Omental fat pad (tissue), 4 donors: ENCODE data around the gene TLR10. TPM values are rescaled to one million over a fixed set of nuclear protein-coding genes. Genes with fewer than 3 reads are reported as not detected.
A peak's percentile ranks its signal among the peaks of the same experiment; 100 is the strongest.

Experiments
- ATAC-seq: fragments of 150-250 bp; one replicate; pipeline ENCODE4 v1.9.1; 2016; ENCODE audit warnings: mild to moderate bottlenecking, moderate library complexity; ENCODE audit not compliant: low FRiP score
- DNase-seq: peaks from one replicate; pipeline ENCODE4 v3.0.0-alpha.2; 2019; ENCODE audit warnings: low spot score
- CTCF ChIP-seq, 3 donors: fragments of 450-650 bp; IDR thresholded peaks; one replicate each; pipeline ENCODE4 v1.5.1; 2016 to 2017; ENCODE audit warnings: antibody characterized with exemption in 3 of 3, mild to moderate bottlenecking in 3 of 3, moderate library complexity in 2 of 3
- total RNA-seq, 4 donors: library from RNA; depleted of rRNA; stranded (reverse); fragments of >200 nt; gene quantifications; one replicate each; pipeline ENCODE4 v1.1.0, GENCODE V29; 2016

TLR10 gene
- total RNA-seq, 4 donors from 2014 or later = 0.12 to 2.5 (median 0.33) TPM

GRCh38 chr4:38738940-38739803, 43.6 kb downstream of the TLR10 start:
- DNase-seq (no peak), ATAC-seq (no peak)
- TF ChIP-seq CTCF (IDR thresholded peaks at IDR 0.05) = no peak

- TF ChIP-seq CTCF (IDR thresholded peaks at IDR 0.05) = no peak
- no peak for ATAC-seq
Observed at GRCh38 chr4:38735870-38736269, 46.9 kb downstream of the TLR10 start.

GRCh38 chr4:38734911-38735310, 47.9 kb downstream of the TLR10 start:
- DNase-seq = no peak
- ATAC-seq = no peak
- no peak for TF ChIP-seq CTCF (IDR thresholded peaks at IDR 0.05)

More at GRCh38 chr4:38735870-38736269, 46.9 kb downstream of the TLR10 start:
- no peak for DNase-seq

GRCh38 chr4:38734446-38734845, 48.3 kb downstream of the TLR10 start:
- ATAC-seq (no peak), DNase-seq (no peak)
- no peak for TF ChIP-seq CTCF (IDR thresholded peaks at IDR 0.05)

GRCh38 chr4:38733663-38734062, 49.1 kb downstream of the TLR10 start:
- no peak for DNase-seq
- ATAC-seq = no peak
- no peak for TF ChIP-seq CTCF (IDR thresholded peaks at IDR 0.05)

- ATAC-seq (peak; percentile 50), DNase-seq (peak; percentile 83)
- TF ChIP-seq CTCF (IDR thresholded peaks at IDR 0.05) = peak in 2 of 3 donors; percentile 65 to 89
Observed at GRCh38 chr4:38730830-38731646, 51.8 kb downstream of the TLR10 start.
